ENCODE measurements around the gene TOP2A.

The TOP2A gene

DNA sequence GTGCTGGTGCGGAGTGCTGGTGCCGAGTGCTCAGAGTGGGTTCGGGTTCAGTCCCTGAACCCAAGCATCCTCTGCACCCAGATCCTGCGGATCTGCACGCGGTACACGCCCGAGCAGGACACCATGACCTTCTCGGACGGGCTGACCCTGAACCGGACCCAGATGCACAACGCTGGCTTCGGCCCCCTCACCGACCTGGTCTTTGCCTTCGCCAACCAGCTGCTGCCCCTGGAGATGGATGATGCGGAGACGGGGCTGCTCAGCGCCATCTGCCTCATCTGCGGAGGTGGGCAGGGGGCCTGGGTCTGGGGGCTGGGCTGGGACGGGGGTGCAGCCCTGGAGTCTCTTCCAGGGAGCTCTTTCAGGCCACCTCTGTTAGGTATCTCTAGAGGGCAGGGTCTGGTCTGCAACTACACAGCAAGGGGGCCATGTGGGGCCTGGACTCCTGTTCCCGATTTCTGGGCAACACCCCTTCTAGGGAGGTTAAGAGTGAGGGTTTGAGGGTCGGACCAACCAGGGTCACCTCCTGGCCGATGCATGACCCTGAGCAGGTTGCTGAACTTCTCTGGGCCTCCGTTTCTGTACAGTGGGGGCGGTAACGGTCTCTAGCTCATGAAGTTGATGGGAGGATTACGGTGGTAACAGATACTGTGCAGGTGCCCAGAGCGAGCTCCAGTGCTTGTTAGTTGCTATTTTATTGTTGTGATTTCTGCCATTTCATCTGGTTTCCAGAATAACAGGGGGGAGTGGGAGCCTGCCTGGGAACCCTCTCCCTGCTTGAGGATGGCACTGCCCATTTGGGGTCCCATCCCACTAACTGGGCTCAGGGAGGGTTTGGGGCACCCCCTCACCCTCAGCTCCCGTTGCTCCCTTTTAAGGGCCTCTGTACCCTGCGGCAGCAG, 63.2 kb downstream of the TOP2A start:
- in situ Hi-C loops (cut with HindIII; ENCODE audit: low pct_ligation_motif_present, low sequenced_read_pairs): loop anchor here (5.0 kb wide), 1 partner anchor 52 kb away; no protein-coding TSS in a partner anchor
- Histone ChIP-seq H3K27ac (no peak overlapping the region), H3K27me3 (replicated peaks) (no peaks in the 10 kb centered on the region), H3K4me3 (ENCODE audit: low read depth, low read length) (no peak overlapping the region), H3K36me3 (replicated peaks) (peaks cover 53% of the 10 kb centered on the region)
- TF ChIP-seq, protein P1, sequence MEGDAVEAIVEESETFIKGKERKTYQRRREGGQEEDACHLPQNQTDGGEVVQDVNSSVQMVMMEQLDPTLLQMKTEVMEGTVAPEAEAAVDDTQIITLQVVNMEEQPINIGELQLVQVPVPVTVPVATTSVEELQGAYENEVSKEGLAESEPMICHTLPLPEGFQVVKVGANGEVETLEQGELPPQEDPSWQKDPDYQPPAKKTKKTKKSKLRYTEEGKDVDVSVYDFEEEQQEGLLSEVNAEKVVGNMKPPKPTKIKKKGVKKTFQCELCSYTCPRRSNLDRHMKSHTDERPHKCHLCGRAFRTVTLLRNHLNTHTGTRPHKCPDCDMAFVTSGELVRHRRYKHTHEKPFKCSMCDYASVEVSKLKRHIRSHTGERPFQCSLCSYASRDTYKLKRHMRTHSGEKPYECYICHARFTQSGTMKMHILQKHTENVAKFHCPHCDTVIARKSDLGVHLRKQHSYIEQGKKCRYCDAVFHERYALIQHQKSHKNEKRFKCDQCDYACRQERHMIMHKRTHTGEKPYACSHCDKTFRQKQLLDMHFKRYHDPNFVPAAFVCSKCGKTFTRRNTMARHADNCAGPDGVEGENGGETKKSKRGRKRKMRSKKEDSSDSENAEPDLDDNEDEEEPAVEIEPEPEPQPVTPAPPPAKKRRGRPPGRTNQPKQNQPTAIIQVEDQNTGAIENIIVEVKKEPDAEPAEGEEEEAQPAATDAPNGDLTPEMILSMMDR (IDR thresholded peaks at IDR 0.05; ENCODE audit: low read depth, low read length, missing control alignments): no peak
- no peak for DNase-seq

GRCh38 chr17:40352779-40353394, 64.8 kb downstream of the TOP2A start:
- Histone ChIP-seq H3K36me3 (replicated peaks) (peaks cover 66% of the 10 kb centered on the region), H3K4me3 (ENCODE audit: low read depth, low read length) (no peak overlapping the region), H3K27ac (no peak overlapping the region), H3K27me3 (replicated peaks) (no peaks in the 10 kb centered on the region)
- no peak for DNase-seq
- TF ChIP-seq, protein P1 (IDR thresholded peaks at IDR 0.05; ENCODE audit: low read depth, low read length, missing control alignments): no peak
- in situ Hi-C loops (cut with HindIII; ENCODE audit: low pct_ligation_motif_present, low sequenced_read_pairs): loop anchor here (5.0 kb wide), 1 partner anchor 51 kb away; no protein-coding TSS in a partner anchor

DNA sequence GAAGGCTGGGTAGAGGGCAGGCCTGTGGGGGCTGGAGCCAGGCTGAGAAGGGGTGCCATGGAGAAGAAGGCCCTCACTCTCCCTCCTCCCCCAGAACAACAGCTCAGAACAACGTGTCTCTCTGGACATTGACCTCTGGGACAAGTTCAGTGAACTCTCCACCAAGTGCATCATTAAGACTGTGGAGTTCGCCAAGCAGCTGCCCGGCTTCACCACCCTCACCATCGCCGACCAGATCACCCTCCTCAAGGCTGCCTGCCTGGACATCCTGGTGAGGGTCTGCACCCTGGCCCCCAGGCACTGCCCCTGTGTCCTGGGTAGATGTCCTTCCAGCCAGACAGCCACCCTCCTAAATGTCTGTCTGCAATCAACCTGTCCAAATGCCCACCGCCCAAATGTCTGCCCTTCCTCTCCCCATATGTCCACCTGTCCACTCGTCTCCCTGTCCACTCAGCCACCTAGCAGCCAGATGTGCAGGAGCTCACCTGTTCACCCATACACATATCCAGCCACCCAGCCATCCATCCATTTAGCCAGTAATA, 65.4 kb downstream of the TOP2A start:
- Histone ChIP-seq H3K36me3 (replicated peaks) (peaks cover 66% of the 10 kb centered on the region), H3K27ac (no peak overlapping the region), H3K4me3 (ENCODE audit: low read depth, low read length) (no peak overlapping the region), H3K27me3 (replicated peaks) (no peaks in the 10 kb centered on the region)
- in situ Hi-C loops (cut with HindIII; ENCODE audit: low pct_ligation_motif_present, low sequenced_read_pairs): loop anchor here (5.0 kb wide), 1 partner anchor 50 kb away; no protein-coding TSS in a partner anchor
- TF ChIP-seq, protein P1 (IDR thresholded peaks at IDR 0.05; ENCODE audit: low read depth, low read length, missing control alignments): no peak
- DNase-seq: no peak

DNA sequence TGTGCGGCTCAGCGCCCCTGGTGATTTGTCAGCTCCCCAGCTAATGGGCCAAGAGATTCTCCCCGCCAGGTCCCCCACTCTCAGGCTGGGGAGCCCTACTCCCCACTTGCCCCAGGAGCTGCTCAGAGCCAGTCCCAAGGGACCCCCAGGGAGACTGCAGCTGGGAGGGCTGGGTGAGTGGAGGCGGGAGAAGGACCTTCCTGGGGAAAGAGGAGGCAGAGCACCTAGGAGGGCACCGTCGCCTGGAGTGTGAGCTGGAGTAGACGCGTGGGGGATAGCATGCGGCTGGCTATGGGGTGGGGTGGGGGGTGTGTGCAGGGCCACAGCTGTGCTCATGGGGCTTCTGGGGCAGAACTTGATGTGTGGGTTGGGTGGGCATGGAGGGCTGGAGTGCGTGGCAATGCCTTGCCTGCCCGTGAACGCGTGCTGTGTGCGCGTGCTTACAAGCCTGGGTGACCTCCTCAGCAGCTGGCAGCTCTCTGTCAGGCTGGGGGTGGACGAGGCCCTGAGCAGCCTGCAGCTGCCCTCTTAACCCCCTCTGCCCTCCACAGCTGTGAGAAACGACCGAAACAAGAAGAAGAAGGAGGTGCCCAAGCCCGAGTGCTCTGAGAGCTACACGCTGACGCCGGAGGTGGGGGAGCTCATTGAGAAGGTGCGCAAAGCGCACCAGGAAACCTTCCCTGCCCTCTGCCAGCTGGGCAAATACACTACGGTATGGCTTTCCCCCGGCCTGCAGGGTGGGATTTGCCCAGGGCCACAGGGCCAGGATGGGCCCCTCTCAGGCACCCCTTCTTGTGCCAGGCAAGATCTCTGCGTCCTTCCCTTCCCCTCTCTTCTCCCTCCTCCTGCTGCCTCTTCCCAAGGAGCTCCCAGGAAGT, 66.1 kb downstream of the TOP2A start:
- in situ Hi-C loops (cut with HindIII; ENCODE audit: low pct_ligation_motif_present, low sequenced_read_pairs): loop anchor here (5.0 kb wide), 1 partner anchor 49 kb away; no protein-coding TSS in a partner anchor
- H3K27ac ChIP-seq: no peak overlapping the region
- H3K4me3 ChIP-seq (ENCODE audit: low read depth, low read length): no peak overlapping the region

More for the DNA sequence above, 66.1 kb downstream of the TOP2A start:
- H3K27me3 ChIP-seq (replicated peaks): no peaks in the 10 kb centered on the region
- peaks cover 66% of the 10 kb centered on the region for H3K36me3 ChIP-seq (replicated peaks)
- TF ChIP-seq, protein P1 (IDR thresholded peaks at IDR 0.05; ENCODE audit: low read depth, low read length, missing control alignments): no peak
- DNase-seq: no peak
